AG20443 (cell line): Measurements from ENCODE around the gene RAB29.
"Not testable (repeated sequence)": the region's sequence is repeated elsewhere in the genome, so short reads cannot be mapped to it uniquely, and the experiment has no call there.

Source experiments
- DNase-seq: peaks from one replicate; pipeline ENCODE4 v3.0.0; 2012; ENCODE audit warnings: low spot score, mixed read lengths

Gene RAB29

GRCh38 chr1:205720740-205721139 is 54.5 kb downstream of the RAB29 start:
- DNase-seq = not testable (repeated sequence)

- no peak for DNase-seq
Observed at GRCh38 chr1:205719762-205720161, 55.5 kb downstream of the RAB29 start.

GRCh38 chr1:205719015-205719414 is 56.3 kb downstream of the RAB29 start:
- DNase-seq = no peak
